Activated gamma-delta T cell (primary cell): ENCODE data around the gene VIL1.

Experiments used
- DNase-seq: peaks from one replicate; lab custom pipeline; 2025; lab: John Stamatoyannopoulos, UW
- total RNA-seq, 2 donors: gene quantifications; one replicate each; lab custom pipeline; 2026; lab: John Stamatoyannopoulos, UW

The VIL1 gene
- 0.22 to 0.31 reads per million in 2 donors for total RNA-seq

DNA sequence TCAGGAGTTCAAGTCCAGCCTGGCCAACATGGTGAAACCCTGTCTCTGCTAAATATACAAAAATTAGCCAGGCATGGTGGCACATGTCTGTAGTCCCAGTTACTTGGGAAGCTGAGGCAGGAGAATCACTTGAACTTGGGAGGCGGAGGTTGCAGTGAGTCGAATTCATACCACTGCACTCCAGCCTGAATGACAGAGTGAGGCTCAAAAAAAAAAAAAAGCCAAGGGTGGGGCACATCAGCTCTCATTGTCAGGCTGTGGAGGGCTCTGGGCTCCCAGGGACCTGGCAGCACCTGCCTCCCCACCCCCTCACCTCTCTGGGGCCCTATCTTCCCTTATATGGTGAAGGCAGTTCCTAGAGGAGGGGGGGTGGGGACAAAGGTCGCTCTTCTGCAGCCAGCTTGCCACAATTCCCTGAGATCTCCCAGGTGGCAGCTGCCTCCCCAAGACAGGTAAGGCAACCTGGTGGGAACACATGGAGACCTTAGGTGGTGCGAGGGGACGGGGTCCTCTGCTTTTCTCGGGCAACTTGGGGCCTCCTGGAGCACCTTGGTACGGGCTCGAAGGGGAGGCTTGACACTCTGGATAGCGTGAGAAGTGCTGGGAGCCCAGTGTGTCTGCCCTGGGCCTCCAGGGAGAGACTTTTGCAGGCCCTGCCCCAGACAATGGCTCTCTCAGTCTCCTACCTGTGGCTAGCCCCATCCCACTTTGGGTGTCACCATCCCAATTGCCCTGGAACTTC is at the start of gene VIL1:
TSS of gene VIL1 (plus strand) at position 407 of the 742 bp plus-strand sequence. CDS start 4,656 bp downstream, outside the sequence.
- no peak for DNase-seq

- no peak for DNase-seq
Observed at GRCh38 chr2:218369330-218369729, 49.6 kb upstream of the VIL1 start.

DNA sequence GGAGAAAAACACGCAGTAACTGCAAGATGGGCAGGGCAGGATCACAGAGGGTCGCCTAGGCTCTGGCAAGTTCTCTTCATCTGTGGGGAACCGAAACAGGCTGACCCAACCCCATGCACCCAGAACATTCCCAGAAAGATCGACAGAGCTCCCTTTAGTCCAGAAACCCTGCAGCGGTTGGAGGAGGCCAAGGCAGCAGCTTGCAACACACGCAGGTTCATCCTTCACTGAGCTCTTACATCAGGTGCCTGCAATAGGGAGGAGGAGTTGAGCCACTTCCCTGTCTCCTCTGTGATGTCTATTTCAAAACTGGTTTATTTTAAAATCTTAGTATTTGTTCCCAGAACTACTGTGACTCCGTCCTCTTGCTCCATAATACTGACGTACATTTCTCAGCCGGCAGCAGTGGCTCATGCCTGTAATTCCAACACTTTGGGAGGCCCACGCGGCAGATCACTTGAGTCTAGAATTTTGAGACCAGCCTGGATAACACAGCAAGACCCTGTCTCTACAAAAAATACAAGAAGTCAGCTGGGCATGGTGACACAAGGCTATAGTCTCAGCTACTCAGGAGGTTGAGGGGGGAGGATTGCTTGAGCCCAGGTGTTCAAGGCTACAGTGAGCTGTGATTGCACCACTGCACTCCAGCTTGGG is 48.4 kb upstream of the VIL1 start:
- no peak for DNase-seq

GRCh38 chr2:218371983-218372350 is 47.0 kb upstream of the VIL1 start:
- DNase-seq: no peak

DNA sequence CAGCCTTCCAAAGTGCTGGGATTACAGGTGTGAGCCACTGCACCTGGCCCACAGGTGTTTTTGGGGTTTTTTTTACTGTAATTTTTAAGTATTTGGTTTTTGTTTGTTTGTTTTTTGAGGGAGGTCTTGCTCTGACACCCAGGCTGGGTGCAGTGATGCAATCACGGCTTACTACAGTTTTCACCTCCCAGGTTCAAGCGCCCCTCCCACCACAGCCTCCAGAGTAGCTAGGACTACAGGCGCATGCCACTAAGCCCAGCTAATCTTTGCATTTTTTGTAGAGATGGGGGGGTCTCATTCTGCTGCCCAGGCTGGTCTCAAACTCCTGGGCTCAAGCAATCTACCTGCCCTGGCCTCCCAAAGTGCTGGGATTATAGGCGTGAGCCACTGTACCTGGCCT is 44.1 kb upstream of the VIL1 start:
- DNase-seq: no peak

GRCh38 chr2:218375212-218375611 is 43.7 kb upstream of the VIL1 start:
- no peak for DNase-seq

DNA sequence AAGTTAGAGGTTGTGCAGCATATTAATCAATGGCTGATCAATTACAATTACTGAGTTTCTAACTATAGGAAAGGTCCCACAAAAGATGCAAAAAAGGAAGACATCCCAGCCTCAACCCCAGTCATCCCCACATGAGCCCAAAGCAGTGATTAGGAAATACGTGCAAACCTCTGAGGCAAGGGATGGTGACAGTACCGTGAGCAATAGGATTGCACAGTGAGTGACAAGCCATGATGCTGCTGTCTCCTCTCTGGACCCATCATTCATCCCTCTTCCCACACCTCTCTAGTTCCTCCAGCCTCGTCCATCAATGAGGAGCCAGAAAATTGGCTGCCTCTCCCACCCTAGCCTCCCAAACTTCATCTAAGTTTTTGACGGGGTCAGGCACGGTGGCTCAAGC is 40.9 kb upstream of the VIL1 start:
- DNase-seq: no peak

DNA sequence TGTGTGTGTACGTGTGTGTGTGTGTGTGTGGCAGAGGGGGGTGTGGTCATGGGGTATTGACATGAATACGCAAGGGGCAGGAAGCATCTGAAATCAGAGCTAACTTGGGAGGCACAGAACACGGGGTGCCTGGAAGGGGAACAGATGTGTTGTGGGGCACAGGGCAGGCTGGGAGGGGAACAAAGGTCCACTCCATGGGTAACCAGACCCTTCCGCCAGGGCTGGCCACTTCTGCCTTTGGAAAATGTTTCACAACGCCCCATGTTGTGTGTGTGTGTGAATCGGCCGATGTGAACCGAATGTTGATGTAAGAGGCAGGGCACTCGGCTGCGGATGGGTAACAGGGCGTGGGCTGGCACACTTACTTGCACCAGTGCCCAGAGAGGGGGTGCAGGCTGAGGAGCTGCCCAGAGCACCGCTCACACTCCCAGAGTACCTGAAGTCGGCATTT is 37.0 kb upstream of the VIL1 start, which contains the start of gene SLC11A1:
TSS of gene SLC11A1 (plus strand) at position 358 of the 451 bp plus-strand sequence. CDS start 96 bp downstream, outside the sequence.
- DNase-seq: no peak

DNA sequence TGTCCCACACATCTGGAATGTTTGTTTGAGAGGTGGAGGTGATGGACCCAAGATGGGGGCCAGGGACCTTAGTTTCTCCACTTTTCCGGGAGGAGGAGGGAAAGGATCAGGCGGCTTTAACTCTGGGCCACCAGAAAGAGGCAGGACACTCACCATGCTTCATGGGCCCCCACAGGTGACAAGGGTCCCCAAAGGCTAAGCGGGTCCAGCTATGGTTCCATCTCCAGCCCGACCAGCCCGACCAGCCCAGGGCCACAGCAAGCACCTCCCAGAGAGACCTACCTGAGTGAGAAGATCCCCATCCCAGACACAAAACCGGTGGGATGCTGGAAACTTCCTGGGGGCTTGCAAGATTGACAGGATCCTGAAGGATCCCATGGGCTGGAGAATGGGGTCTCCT is 36.1 kb upstream of the VIL1 start:
- no peak for DNase-seq

DNA sequence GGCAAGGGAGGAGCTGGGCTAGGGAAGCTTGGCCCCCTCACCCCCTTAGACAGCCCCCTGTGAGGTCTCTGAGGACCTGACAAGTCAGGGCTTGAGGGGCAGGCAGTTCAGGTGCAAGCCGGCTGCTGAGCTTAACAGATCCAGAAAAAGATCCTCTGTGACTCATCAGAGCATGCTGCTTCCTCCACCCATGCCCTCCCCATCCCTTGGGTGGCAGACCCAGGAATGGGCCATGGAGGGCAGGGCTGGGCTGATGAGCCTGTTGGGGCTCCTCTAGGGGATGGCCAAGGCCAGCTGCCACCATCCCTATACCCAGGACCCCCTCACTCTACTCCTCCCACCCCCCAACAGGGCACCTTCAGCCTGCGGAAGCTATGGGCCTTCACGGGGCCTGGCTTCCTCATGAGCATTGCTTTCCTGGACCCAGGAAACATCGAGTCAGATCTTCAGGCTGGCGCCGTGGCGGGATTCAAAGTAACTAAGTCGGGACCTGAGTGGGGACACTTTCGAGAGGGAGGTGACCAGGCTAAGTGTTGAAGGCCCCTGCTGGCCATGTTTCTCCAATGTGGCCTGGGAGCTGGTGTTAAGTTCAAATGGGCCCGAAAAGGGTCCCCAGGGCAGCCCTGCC is 34.9 kb upstream of the VIL1 start:
- no peak for DNase-seq

DNA sequence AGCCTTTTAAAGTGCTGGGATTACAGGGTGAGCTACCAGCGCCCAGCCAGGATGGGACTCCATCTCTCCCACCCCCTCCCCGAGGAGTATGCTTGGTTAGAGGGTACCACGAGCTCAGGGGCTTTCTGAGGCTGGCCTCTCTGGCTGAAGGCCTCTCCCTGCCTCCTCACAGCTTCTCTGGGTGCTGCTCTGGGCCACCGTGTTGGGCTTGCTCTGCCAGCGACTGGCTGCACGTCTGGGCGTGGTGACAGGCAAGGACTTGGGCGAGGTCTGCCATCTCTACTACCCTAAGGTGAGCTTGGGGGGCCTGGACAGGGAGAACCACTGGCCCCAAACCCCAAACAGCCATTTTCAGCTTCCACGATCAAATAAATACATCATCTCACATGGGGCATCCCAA is 33.9 kb upstream of the VIL1 start:
- DNase-seq: no peak

- DNase-seq: no peak
Observed at GRCh38 chr2:218386505-218387368, 32.2 kb upstream of the VIL1 start.

- no peak for DNase-seq
Observed at GRCh38 chr2:218387369-218388194, 31.3 kb upstream of the VIL1 start.

GRCh38 chr2:218389333-218390150 is 29.4 kb upstream of the VIL1 start:
- DNase-seq: no peak

DNA sequence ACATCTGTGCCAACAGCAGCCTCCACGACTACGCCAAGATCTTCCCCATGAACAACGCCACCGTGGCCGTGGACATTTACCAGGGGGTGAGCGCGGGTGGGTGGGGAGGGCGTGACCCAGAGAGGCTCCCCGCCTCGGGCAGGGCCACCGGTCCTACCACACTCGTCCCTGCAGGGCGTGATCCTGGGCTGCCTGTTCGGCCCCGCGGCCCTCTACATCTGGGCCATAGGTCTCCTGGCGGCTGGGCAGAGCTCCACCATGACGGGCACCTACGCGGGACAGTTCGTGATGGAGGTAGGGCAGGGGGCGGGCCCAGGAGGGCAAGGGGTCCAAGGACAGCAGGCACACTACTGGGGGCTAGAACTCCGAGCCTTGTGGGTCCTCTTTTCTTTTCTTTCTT is 27.7 kb upstream of the VIL1 start:
- DNase-seq: no peak

DNA sequence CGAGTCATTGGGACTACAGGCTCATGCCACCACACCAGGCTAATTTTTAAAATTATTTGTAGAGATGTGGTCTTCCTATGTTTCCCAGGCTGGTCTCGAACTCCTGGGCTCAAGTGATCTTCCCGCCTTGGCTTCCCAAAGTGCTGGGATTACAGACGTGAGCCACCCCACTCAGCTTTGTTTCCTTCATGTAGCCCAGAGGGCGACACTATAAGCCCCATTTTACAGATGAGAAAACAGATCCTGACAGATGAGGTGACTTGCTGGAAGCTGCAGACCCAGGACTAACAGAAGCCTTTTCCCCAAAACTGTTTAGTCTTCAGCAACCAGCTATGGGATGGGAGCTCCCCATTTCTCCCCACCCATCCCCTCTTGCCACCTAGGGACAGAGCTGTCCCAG is 26.5 kb upstream of the VIL1 start:
- no peak for DNase-seq

DNA sequence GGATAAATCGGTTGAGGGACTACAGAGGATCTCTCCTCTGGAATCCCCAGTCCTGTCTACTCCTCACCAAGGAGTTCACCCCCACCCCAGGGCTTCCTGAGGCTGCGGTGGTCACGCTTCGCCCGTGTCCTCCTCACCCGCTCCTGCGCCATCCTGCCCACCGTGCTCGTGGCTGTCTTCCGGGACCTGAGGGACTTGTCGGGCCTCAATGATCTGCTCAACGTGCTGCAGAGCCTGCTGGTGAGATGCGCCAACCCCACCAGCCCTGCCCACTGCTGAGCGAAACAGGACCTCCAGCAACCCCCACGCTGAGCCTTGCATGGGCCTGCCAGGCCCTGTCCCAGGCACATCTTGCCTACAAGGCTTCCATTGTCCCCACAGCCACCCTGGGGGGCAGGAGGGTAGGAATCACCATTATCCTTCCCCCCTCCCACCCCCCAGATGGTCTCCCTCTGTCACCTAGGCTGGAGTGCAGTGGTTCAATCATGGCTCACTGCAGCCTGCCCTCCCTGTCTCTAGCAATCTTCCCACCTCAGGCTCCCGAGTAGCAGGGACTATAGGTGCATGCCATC is 25.9 kb upstream of the VIL1 start:
- DNase-seq: no peak

DNA sequence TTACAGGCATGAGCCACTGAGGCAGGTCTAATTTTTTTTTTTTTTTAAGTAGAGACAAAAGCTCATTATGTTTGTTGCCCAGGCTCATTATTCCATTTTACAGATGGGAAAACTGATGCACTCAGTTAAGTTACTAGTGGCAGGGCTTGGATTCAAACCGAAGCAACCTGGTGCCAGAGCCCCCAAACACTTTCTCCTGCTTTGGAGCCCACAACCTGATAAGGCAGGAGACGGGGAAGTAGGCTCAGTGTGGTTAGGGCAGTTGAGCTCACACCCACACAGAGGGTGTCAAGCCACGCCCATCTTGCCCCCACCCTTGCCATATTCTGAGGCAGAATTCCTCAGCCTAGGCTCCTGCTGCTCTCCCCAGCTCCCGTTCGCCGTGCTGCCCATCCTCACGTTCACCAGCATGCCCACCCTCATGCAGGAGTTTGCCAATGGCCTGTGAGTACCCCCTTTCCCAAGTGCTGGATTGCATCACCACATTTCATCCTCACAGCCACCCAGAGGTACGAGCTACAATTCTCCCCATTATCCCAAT is 25.1 kb upstream of the VIL1 start:
- DNase-seq: no peak

DNA sequence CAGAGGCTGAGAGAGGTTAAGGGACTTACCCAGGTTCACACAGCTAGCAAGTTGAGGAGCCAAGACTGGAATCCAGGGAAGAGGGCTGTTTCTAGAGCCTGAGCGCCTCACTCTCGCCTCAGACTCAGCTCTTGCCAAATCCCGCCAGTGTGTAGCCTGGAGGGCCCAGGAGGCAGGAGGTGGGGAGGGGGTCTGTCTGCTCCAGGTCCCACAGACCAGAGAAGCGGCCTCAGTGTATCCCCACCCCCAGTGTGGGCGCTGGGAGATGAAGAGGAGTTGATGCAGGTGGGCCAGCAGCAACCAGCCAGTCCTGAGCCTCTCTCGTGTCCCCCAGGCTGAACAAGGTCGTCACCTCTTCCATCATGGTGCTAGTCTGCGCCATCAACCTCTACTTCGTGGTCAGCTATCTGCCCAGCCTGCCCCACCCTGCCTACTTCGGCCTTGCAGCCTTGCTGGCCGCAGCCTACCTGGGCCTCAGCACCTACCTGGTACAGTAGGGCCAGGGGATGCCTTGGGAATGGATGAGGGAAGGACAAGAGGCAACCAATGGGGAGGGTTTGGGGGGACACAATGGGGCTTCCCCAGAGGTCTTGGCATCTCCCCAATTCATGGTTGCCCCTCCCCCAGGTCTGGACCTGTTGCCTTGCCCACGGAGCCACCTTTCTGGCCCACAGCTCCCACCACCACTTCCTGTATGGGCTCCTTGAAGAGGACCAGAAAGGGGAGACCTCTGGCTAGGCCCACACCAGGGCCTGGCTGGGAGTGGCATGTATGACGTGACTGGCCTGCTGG is 24.4 kb upstream of the VIL1 start:
- DNase-seq: no peak
